ENCODE measurements around the gene LGALS13.
"Not testable (repeated sequence)": the region's sequence is repeated elsewhere in the genome, so short reads cannot be mapped to it uniquely, and the experiment has no call there.

Gene LGALS13

GRCh38 chr19:39617745-39618144 lies 15.4 kb downstream of the LGALS13 start:
- no peak for DNase-seq (ENCODE audit: low read depth)

- DNase-seq (ENCODE audit: low read depth): no peak
Observed at GRCh38 chr19:39623946-39624345, 21.6 kb downstream of the LGALS13 start.

- not testable (repeated sequence) for DNase-seq (ENCODE audit: low read depth)
Observed at GRCh38 chr19:39627631-39628030, 25.3 kb downstream of the LGALS13 start.

GRCh38 chr19:39631178-39631577 lies 28.9 kb downstream of the LGALS13 start:
- DNase-seq (ENCODE audit: low read depth): no peak

GRCh38 chr19:39631626-39632025 lies 29.3 kb downstream of the LGALS13 start:
- DNase-seq (ENCODE audit: low read depth): no peak

GRCh38 chr19:39637891-39638290 lies 35.6 kb downstream of the LGALS13 start:
- DNase-seq (ENCODE audit: low read depth): no peak

GRCh38 chr19:39641773-39642172 lies 39.4 kb downstream of the LGALS13 start:
- DNase-seq (ENCODE audit: low read depth): no peak

- no peak for DNase-seq (ENCODE audit: low read depth)
Observed at GRCh38 chr19:39643591-39643990, 41.3 kb downstream of the LGALS13 start.

GRCh38 chr19:39645800-39646411 lies 43.6 kb downstream of the LGALS13 start:
- no peak for DNase-seq (ENCODE audit: low read depth)

GRCh38 chr19:39647918-39648317 lies 45.6 kb downstream of the LGALS13 start:
- no peak for DNase-seq (ENCODE audit: low read depth)

- no peak for DNase-seq (ENCODE audit: low read depth)
Observed at GRCh38 chr19:39655613-39656012, 53.3 kb downstream of the LGALS13 start, which contains the start of gene LGALS16. LGALS16 (plus strand) TSS chr19:39655913; CDS start chr19:39655962, 49 bp downstream.
